Sigmoid colon (tissue), 7 donors: ENCODE data around the gene EHD1. TPM values are rescaled to one million over a fixed set of nuclear protein-coding genes. Genes with fewer than 3 reads are reported as not detected.
A peak's percentile ranks its signal among the peaks of the same experiment; 100 is the strongest.

Experiments used
- DNase-seq: peaks from one replicate; pipeline ENCODE4 v3.0.0-alpha.2; 2019
- H3K27ac ChIP-seq, 4 donors: fragments of 200-600 bp; sonication (generic); one replicate each; pipeline ENCODE4 v1.5.1; 2016 to 2019; ENCODE audit warnings: mild to moderate bottlenecking in 1 of 4
- H3K27me3 ChIP-seq, 3 donors: fragments of 200-600 bp; sonication (generic); one replicate each; pipeline ENCODE4 v1.5.1; 2019; ENCODE audit warnings: mild to moderate bottlenecking in 1 of 3
- H3K36me3 ChIP-seq, 4 donors: fragments of 200-600 bp; sonication (generic); one replicate each; pipeline ENCODE4 v1.5.1; 2016 to 2019
- H3K4me1 ChIP-seq, 4 donors: fragments of 200-600 bp; sonication (generic); one replicate each; pipeline ENCODE4 v1.5.1; 2017 to 2019
- H3K4me3 ChIP-seq, 4 donors: fragments of 200-600 bp; sonication (generic); one replicate each; pipeline ENCODE4 v1.5.1; 2017 to 2019; ENCODE audit warnings: mild to moderate bottlenecking in 2 of 4, moderate library complexity in 1 of 4
- H3K9me3 ChIP-seq, 4 donors: fragments of 200-600 bp in 3 of 4; sonication (generic) in 3 of 4; one replicate each; pipeline versions ENCODE4 v1.5.1 to v1.6.1; 2013 to 2019
- CTCF ChIP-seq, 4 experiments: fragments of 450-650 bp in 3 of 4; fragments of 200-600 bp in 1 of 4; IDR thresholded peaks; one replicate each; pipeline ENCODE4 v1.5.1; 2016 to 2019; ENCODE audit warnings: antibody characterized with exemption in 4 of 4, mild to moderate bottlenecking in 3 of 4, moderate library complexity in 2 of 4
- EP300 ChIP-seq, 4 donors: sonication (generic); formaldehyde crosslinking; IDR thresholded peaks; one replicate each; pipeline ENCODE4 v1.6.1; 2017; ENCODE audit warnings: antibody characterized with exemption in 4 of 4
- POLR2A ChIP-seq, 2 donors: fragments of 450-650 bp; IDR thresholded peaks; one replicate each; pipeline ENCODE4 v1.6.1; 2016; ENCODE audit warnings: antibody characterized with exemption in 2 of 2, mild to moderate bottlenecking in 2 of 2, moderate library complexity in 2 of 2
- POLR2AphosphoS5 ChIP-seq, 4 donors: sonication (generic); formaldehyde crosslinking; IDR thresholded peaks; one replicate each; pipeline ENCODE4 v1.6.1; 2017; ENCODE audit warnings: antibody characterized with exemption in 4 of 4
- WGBS, 2 donors: extraction: QIAGEN DNeasy Blood & Tissue Kit; methylation state at CpG; one replicate each; pipeline ENCODE4 v1.1.7; 2013; 5-methylcytosine and 5-hydroxymethylcytosine counted together
- intact Hi-C: fragments of 100-400 bp; cut with DNase I; formaldehyde crosslinking; loops from one replicate; pipeline ENCODE4 v1.15.1; 2023
- polyA plus RNA-seq, 3 donors: library from polyadenylated mRNA; stranded (reverse); fragments of 200-250 nt; gene quantifications; one replicate each; pipeline ENCODE4 v1.2.3, GENCODE V29; 2013
- total RNA-seq, 4 donors: library from RNA; depleted of rRNA; stranded (reverse); fragments of >200 nt; gene quantifications; one replicate each; pipeline ENCODE4 v1.1.0, GENCODE V29; 2016
- donor health status: healthy with polysubstance abuse.
- donor health status: Bipolar disorder and iron deficiency.
- donor health status: healthy.

The EHD1 gene
- total and polyA plus RNA-seq, 7 donors, result 27.0 to 73.1 (median 40.0) TPM

GRCh38 chr11:64844330-64845128 lies 33.9 kb downstream of the EHD1 start, which contains the start of gene CDC42BPG:
Gene CDC42BPG (minus strand): TSS chr11:64844653. CDS start chr11:64844569, 84 bp downstream.
- peaks cover 0 to 10% (median 0%) of the 10 kb centered on the region in 3 donors for H3K27me3 ChIP-seq
- DNase-seq, result no peak
- H3K27ac ChIP-seq, result peak within 1 kb of the TSS in 3 of 4 donors; percentile 36 to 53 (median 40)
- 1% methylated on average over 95 to 96 of the region's 96 CpGs for WGBS, 2 donors
- H3K9me3 ChIP-seq, result no peaks in the 10 kb centered on the region
- TF ChIP-seq CTCF (IDR thresholded peaks at IDR 0.05) (peak; percentile 24 to 65 (median 32)), EP300 (IDR thresholded peaks at IDR 0.05) (no peak)
- peaks cover 0 to 26% (median 16%) of the 10 kb centered on the region in 4 donors for H3K4me1 ChIP-seq
- peak within 1 kb of the TSS in 3 of 4 donors; percentile 33 to 56 (median 39) for H3K4me3 ChIP-seq
- no peaks in the 10 kb centered on the region for H3K36me3 ChIP-seq
- intact Hi-C loops, result loop anchor here (10.0 kb wide), 1 partner anchor 270 kb away; the partner anchor contains the start of genes TM7SF2 and ZNHIT2

- Histone ChIP-seq H3K9me3 (no peaks in the 10 kb centered on the region), H3K27me3 (peaks cover 0 to 10% (median 0%) of the 10 kb centered on the region in 3 donors), H3K4me1 (peaks cover 0 to 19% (median 9%) of the 10 kb centered on the region in 4 donors), H3K36me3 (no peaks in the 10 kb centered on the region), H3K4me3 (peak overlapping the region in 3 of 4 donors; percentile 33 to 56 (median 39)), H3K27ac (peak overlapping the region in 2 of 4 donors; percentile 36 to 53)
- TF ChIP-seq POLR2A (IDR thresholded peaks at IDR 0.05) (no peak), POLR2AphosphoS5 (IDR thresholded peaks at IDR 0.05) (no peak), EP300 (IDR thresholded peaks at IDR 0.05) (no peak), CTCF (IDR thresholded peaks at IDR 0.05) (no peak)
- WGBS, 2 donors, result 13 to 45% methylated on average over 27 of the region's 27 CpGs
- DNase-seq, result no peak
- intact Hi-C loops, result loop anchor here (10.0 kb wide), 1 partner anchor 271 kb away; the partner anchor contains the start of genes TM7SF2 and ZNHIT2
Observed at GRCh38 chr11:64843686-64844329, 34.6 kb downstream of the EHD1 start.

- no peak overlapping the region for H3K27ac ChIP-seq
- intact Hi-C loops, result loop anchor here (10.0 kb wide), 1 partner anchor 272 kb away; the partner anchor contains the start of genes TM7SF2 and ZNHIT2
- WGBS, 2 donors, result 17 to 72% methylated on average over 19 of the region's 19 CpGs
- peaks cover 0 to 10% (median 0%) of the 10 kb centered on the region in 3 donors for H3K27me3 ChIP-seq
- TF ChIP-seq EP300 (IDR thresholded peaks at IDR 0.05) (no peak), POLR2A (IDR thresholded peaks at IDR 0.05) (no peak), POLR2AphosphoS5 (IDR thresholded peaks at IDR 0.05) (no peak), CTCF (IDR thresholded peaks at IDR 0.05) (no peak)
- H3K4me3 ChIP-seq, result no peak overlapping the region
- H3K36me3 ChIP-seq, result no peaks in the 10 kb centered on the region
- DNase-seq, result no peak
- H3K4me1 ChIP-seq, result peaks cover 0 to 17% (median 8%) of the 10 kb centered on the region in 4 donors
- no peaks in the 10 kb centered on the region for H3K9me3 ChIP-seq
Observed at GRCh38 chr11:64842851-64843685, 35.4 kb downstream of the EHD1 start.

GRCh38 chr11:64842366-64842759 lies 36.1 kb downstream of the EHD1 start:
- Histone ChIP-seq H3K36me3 (no peaks in the 10 kb centered on the region), H3K27me3 (peaks cover 0 to 10% (median 0%) of the 10 kb centered on the region in 3 donors), H3K9me3 (no peaks in the 10 kb centered on the region), H3K4me3 (no peak overlapping the region), H3K4me1 (peaks cover 0 to 14% (median 7%) of the 10 kb centered on the region in 4 donors), H3K27ac (no peak overlapping the region)
- WGBS, 2 donors, result 48 to 83% methylated on average over 6 of the region's 6 CpGs
- intact Hi-C loops, result loop anchor here (10.0 kb wide), 1 partner anchor 272 kb away; the partner anchor contains the start of genes TM7SF2 and ZNHIT2
- no peak for DNase-seq
- TF ChIP-seq POLR2AphosphoS5 (IDR thresholded peaks at IDR 0.05) (no peak), CTCF (IDR thresholded peaks at IDR 0.05) (no peak), POLR2A (IDR thresholded peaks at IDR 0.05) (no peak), EP300 (IDR thresholded peaks at IDR 0.05) (no peak)
